Retinal pigment epithelial cell (primary cell): ENCODE measurements around the gene GABRB3.

Source experiments
- DNase-seq: peaks from one replicate; pipeline ENCODE4 v3.0.0-alpha.2; 2010; ENCODE audit warnings: low read depth
- H3K4me3 ChIP-seq: 2 replicates; pipeline ENCODE4 v1.5.1; 2011; ENCODE audit warnings: mild to moderate bottlenecking, low read length, control low read depth, moderate library complexity
- CTCF ChIP-seq: conservative IDR thresholded peaks from 2 replicates; pipeline ENCODE4 v1.5.1; 2011; ENCODE audit warnings: low read depth, low read length, control low read depth, inconsistent platforms

GABRB3 gene

GRCh38 chr15:26635105-26635504 is 137.8 kb downstream of the GABRB3 start:
- no peak for DNase-seq
- TF ChIP-seq CTCF: no peak
- H3K4me3 ChIP-seq: no peak overlapping the region

DNA sequence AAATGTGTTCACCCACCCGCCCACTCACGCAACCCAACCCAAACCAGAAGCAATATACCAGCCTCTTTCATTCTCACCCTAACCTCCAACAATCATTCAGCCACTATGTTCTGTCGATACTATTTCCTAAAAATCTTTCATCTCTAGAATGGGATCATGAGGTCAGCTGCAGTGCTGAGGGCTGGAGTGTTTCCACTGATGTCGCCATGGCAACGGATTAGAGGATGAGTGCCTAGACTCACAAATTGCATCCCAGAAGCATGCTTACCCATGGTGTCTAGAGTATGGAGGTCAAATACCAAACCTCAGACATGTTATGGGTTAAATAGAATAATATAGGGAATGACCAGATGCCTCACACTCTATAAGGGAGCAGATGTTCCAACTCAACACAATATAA is 138.5 kb downstream of the GABRB3 start:
- TF ChIP-seq CTCF: no peak
- no peak for DNase-seq
- no peak overlapping the region for H3K4me3 ChIP-seq

DNA sequence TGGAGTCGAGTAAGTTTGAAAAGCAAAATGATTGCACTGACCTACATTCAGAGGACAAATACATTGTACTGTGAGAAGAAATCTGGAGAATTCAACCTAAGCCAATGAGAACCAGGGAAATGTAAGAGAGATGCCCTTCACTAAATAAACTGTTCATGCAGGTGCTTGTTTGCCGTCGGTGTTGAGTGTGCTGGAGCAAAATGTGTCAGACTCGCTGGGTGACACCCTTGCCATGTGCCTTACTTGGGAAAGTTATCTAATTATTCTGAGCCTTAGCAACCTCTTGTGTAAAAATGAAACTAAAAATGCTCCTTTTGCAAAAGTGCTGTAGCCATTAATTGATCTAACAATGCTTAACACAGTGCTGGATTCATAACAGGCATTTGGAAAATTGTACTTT is 140.4 kb downstream of the GABRB3 start:
- no peak overlapping the region for H3K4me3 ChIP-seq
- no peak for TF ChIP-seq CTCF
- no peak for DNase-seq

DNA sequence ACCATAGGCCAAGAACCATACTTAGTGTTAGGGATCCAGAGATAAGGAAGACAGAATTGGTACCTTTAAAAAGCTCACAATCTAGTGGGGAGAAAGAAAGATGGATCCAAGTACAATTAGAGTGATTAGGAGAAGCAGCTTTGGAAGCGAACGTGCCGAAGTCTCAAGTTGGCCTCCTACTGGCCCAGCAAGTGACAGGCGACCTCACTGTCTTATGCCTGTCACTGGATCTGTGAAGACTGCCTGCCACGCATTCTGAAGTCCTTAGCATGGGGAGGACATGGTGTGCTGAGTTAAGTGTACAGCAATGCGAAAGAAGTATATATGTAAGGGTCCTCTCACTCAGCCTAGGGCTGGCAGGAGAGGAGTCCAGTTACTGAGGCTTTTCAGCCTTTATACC is 141.0 kb downstream of the GABRB3 start:
- no peak for TF ChIP-seq CTCF
- no peak for DNase-seq

GRCh38 chr15:26630857-26631256 is 142.0 kb downstream of the GABRB3 start:
- DNase-seq: no peak
- no peak for TF ChIP-seq CTCF
- H3K4me3 ChIP-seq: no peak overlapping the region

More for the DNA sequence above, 141.0 kb downstream of the GABRB3 start:
- H3K4me3 ChIP-seq: no peak overlapping the region

DNA sequence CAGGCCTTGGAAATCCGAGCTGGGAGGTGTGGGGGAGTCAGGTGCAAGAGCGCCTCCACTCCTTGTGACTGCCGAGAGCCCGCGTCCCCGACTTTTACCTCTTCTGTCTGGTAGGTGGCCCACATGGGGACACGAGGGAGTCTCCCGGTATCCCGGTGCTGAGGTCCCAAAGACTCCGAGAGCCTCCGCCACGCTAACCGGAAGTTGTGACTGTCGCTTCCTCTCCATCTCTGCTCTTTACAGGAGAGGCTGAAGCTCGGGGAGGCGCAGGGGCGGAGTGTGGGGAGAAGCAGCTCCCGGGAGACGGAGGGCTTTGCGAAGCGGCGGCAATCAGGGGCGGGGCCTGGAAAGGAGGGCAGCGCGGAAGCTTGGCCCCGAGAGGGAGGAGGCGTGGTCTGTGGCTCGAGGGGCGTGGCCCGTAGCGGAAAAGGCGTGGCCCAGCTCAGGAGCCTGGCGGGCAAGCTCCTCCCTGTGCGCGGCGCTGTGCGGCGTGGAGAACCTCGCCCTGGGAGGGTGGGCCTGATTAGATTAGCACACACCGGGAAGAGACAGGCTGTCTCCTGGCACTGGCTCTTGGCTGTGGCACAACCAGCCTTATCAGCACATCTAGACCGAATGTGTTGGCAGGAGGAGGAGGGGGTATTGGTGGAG is 143.9 kb downstream of the GABRB3 start:
- no peak for TF ChIP-seq CTCF
- no peak for DNase-seq
- H3K4me3 ChIP-seq: peak overlapping the region; percentile 35

DNA sequence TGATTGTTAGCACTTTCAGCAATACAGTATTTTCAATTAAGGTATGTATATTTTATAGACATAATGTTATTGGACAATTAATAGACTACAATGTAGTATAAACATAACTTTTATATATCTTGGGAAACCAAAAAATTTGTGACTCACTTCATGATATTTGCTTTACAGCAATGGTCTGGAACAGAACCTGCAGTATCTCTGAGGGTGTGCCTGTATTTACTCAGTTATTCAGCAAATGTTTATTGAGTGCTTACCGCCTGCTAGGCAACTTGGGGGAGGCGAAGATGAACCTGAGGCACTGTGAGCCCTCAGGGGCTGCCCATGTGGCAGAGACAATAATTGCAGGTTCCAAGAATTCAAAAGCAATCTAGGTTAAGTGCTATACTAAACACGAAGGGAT is 144.8 kb downstream of the GABRB3 start:
- peak overlapping the region; percentile 35 for H3K4me3 ChIP-seq
- TF ChIP-seq CTCF: no peak
- DNase-seq: no peak
